ENCODE data around the gene LACC1. TPM values are rescaled to one million over a fixed set of nuclear protein-coding genes. Genes with fewer than 3 reads are reported as not detected.

LACC1 gene
- total RNA-seq, 1 donor from 2014 or later, result 1.7 TPM

DNA sequence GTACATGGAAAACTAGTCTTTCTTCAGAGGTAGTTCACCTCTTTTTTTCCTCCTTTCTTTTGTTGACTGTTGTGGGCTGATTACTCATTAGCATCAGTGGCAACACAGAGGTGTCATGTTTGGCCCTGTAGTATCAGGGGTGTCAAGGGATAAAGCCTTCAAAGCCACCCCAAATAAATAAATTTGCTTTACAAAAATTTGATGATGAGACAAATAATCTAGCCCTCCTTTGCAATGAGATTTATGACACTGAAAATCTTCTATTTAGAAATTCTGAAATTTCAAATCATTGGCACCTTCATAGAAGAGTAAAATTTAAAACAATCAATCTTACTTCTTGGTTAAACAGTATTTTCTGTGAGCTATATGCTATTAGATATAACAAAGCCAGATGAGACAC, 1.9 kb downstream of the LACC1 start:
- TF ChIP-seq, protein P1, sequence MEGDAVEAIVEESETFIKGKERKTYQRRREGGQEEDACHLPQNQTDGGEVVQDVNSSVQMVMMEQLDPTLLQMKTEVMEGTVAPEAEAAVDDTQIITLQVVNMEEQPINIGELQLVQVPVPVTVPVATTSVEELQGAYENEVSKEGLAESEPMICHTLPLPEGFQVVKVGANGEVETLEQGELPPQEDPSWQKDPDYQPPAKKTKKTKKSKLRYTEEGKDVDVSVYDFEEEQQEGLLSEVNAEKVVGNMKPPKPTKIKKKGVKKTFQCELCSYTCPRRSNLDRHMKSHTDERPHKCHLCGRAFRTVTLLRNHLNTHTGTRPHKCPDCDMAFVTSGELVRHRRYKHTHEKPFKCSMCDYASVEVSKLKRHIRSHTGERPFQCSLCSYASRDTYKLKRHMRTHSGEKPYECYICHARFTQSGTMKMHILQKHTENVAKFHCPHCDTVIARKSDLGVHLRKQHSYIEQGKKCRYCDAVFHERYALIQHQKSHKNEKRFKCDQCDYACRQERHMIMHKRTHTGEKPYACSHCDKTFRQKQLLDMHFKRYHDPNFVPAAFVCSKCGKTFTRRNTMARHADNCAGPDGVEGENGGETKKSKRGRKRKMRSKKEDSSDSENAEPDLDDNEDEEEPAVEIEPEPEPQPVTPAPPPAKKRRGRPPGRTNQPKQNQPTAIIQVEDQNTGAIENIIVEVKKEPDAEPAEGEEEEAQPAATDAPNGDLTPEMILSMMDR (IDR thresholded peaks at IDR 0.05; ENCODE audit: partially characterized antibody, unreplicated experiment), result no peak
- H3K27me3 Mint-ChIP-seq (ENCODE audit: unreplicated experiment), result peaks cover 7% of the 10 kb centered on the region
- no peaks in the 10 kb centered on the region for H3K36me3 Mint-ChIP-seq (ENCODE audit: unreplicated experiment)
- peaks cover 9% of the 10 kb centered on the region for H3K4me1 Mint-ChIP-seq (ENCODE audit: low read depth, unreplicated experiment)
- no peak overlapping the region for H3K4me3 Mint-ChIP-seq (ENCODE audit: unreplicated experiment)
- H3K9me3 Mint-ChIP-seq (ENCODE audit: unreplicated experiment), result peaks cover 5% of the 10 kb centered on the region
- no peak overlapping the region for H3K27ac Mint-ChIP-seq (ENCODE audit: unreplicated experiment)
- no peak for DNase-seq

DNA sequence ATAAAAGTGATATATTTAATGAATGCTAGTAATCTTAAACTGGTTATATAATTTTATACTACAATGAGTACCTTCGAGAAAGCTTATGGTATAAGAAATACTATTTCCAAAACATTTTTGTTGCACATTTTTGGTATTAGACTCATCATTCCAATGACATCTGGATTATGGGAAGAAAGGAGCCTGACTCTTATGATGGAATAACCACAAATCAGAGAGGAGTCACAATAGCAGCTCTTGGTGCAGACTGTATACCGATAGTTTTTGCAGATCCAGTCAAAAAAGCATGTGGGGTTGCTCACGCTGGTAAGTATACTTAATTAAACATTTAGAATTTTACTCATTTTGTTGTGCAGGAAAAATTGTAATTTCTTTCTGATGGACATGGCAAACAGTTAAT, 3.9 kb downstream of the LACC1 start:
- H3K9me3 Mint-ChIP-seq (ENCODE audit: unreplicated experiment), result peaks cover 2% of the 10 kb centered on the region
- no peak for DNase-seq

DNA sequence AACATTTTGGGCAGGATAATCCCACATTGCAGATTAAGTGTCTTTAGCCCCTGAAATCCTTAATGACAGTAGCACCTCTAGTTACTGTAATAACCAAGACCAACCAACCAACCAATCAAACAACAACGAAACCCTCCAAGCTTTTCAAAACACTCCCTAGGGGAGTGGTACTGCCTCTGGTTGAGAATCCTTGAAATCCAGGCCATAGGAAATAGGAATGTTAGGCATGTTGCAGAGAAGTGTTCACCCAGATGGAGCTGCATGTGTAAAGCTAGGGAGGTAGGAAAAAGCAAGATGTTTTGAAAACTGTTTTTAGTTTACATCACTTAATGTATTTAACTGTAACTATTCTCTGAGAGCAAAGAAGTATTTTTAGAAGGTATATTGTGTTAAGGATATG, 4.5 kb downstream of the LACC1 start:
- no peak overlapping the region for H3K27ac Mint-ChIP-seq (ENCODE audit: unreplicated experiment)

More for the DNA sequence above, 3.9 kb downstream of the LACC1 start:
- Mint-ChIP-seq H3K4me3 (ENCODE audit: unreplicated experiment) (no peak overlapping the region), H3K4me1 (ENCODE audit: low read depth, unreplicated experiment) (peaks cover 1% of the 10 kb centered on the region), H3K36me3 (ENCODE audit: unreplicated experiment) (no peaks in the 10 kb centered on the region), H3K27ac (ENCODE audit: unreplicated experiment) (no peak overlapping the region), H3K27me3 (ENCODE audit: unreplicated experiment) (peaks cover 4% of the 10 kb centered on the region)
- TF ChIP-seq, protein P1 (IDR thresholded peaks at IDR 0.05; ENCODE audit: partially characterized antibody, unreplicated experiment), result no peak

DNA sequence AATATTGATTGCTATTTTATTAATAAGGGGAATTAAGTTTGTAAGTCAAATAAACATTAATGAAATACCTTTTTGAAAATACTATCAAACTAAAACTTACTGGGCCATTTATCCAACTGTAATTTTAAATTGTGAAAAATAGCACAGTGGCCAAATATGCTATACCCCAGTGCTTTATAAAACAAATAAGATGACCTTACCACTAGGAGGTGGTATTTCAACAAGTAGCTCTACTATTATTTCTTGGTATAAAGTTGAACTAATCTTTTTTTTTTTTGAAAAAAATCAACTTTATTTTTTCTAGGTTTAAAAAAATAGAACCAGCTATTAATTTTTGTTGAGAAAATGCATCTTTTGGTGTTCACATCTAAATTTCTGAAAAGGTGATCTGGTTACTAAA, 14.7 kb downstream of the LACC1 start:
- Mint-ChIP-seq H3K27me3 (ENCODE audit: unreplicated experiment) (no peaks in the 10 kb centered on the region), H3K4me1 (ENCODE audit: low read depth, unreplicated experiment) (no peaks in the 10 kb centered on the region), H3K9me3 (ENCODE audit: unreplicated experiment) (no peaks in the 10 kb centered on the region), H3K36me3 (ENCODE audit: unreplicated experiment) (no peaks in the 10 kb centered on the region), H3K27ac (ENCODE audit: unreplicated experiment) (no peak overlapping the region), H3K4me3 (ENCODE audit: unreplicated experiment) (no peak overlapping the region)
- TF ChIP-seq, protein P1 (IDR thresholded peaks at IDR 0.05; ENCODE audit: partially characterized antibody, unreplicated experiment), result peak; percentile 51
- no peak for DNase-seq

More for the DNA sequence above, 4.5 kb downstream of the LACC1 start:
- H3K9me3 Mint-ChIP-seq (ENCODE audit: unreplicated experiment), result peaks cover 2% of the 10 kb centered on the region
- TF ChIP-seq, protein P1 (IDR thresholded peaks at IDR 0.05; ENCODE audit: partially characterized antibody, unreplicated experiment), result no peak
- no peak for DNase-seq
- H3K4me3 Mint-ChIP-seq (ENCODE audit: unreplicated experiment), result no peak overlapping the region
- H3K36me3 Mint-ChIP-seq (ENCODE audit: unreplicated experiment), result no peaks in the 10 kb centered on the region
- no peaks in the 10 kb centered on the region for H3K4me1 Mint-ChIP-seq (ENCODE audit: low read depth, unreplicated experiment)
- H3K27me3 Mint-ChIP-seq (ENCODE audit: unreplicated experiment), result peaks cover 2% of the 10 kb centered on the region

DNA sequence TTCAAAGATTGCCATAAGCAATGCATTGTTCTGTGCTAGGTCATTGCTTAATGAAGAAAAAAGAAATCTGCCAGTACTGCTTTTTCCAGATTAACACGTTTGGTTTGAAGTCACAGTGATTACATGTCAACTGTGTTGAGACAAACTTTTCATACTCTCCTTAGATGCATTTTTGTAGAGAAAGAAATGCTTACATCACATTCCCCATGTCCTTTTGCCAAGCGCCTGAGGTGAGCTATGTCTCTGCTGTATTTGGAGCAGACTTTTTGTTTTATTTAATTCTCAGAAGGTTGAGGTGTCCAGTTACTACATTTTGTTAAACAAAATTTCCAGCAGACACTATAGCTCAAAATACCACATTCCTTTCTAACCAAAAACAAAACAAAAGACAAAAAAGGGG, 16.2 kb downstream of the LACC1 start:
- Mint-ChIP-seq H3K36me3 (ENCODE audit: unreplicated experiment) (no peaks in the 10 kb centered on the region), H3K27ac (ENCODE audit: unreplicated experiment) (no peak overlapping the region), H3K4me3 (ENCODE audit: unreplicated experiment) (no peak overlapping the region), H3K27me3 (ENCODE audit: unreplicated experiment) (no peaks in the 10 kb centered on the region), H3K4me1 (ENCODE audit: low read depth, unreplicated experiment) (no peaks in the 10 kb centered on the region), H3K9me3 (ENCODE audit: unreplicated experiment) (no peaks in the 10 kb centered on the region)
- DNase-seq, result no peak
- TF ChIP-seq, protein P1 (IDR thresholded peaks at IDR 0.05; ENCODE audit: partially characterized antibody, unreplicated experiment), result no peak

Measured in glutamatergic neuron (in vitro differentiated cells).